Measurements from ENCODE around the gene WIPF3. TPM values are rescaled to one million over a fixed set of nuclear protein-coding genes. Genes with fewer than 3 reads are reported as not detected.

Gene WIPF3
- total and polyA plus RNA-seq, 2 donors from 2014 or later, result 3.8 to 4.5 TPM

DNA sequence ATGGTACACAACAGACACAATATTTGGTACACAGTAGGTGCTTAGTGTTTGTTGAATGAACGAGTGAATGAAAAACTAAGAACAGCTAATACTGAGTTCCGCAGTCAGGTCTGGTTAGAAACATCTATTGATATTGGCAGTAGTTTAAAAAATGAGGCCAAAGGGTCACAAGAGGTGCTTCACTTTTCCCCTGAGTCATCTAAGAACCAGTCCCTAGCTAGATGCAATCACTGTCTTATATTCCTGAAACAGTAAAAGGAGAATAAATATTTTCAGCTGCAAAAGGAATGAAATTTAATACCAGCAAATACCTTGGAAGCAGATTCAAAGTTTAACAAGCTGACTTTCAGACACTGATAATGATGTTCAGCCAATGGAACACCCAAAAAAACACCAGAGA lies 128.8 kb downstream of the WIPF3 start:
- intact Hi-C loops (cut with DNase I), result no loop called here
- Histone ChIP-seq H3K4me1 (ENCODE audit: control insufficient read depth in 2 of 3, insufficient read depth in 2 of 3, low read depth in 1 of 3, low read length in 3 of 3) (no peaks in the 10 kb centered on the region), H3K36me3 (ENCODE audit: control insufficient read depth in 2 of 3, insufficient read depth in 3 of 3, low read length in 3 of 3) (peaks cover 0 to 19% (median 2%) of the 10 kb centered on the region in 3 donors)

GRCh38 chr7:29937132-29937531 lies 130.8 kb downstream of the WIPF3 start:
- H3K4me1 ChIP-seq (ENCODE audit: control insufficient read depth in 2 of 3, insufficient read depth in 2 of 3, low read depth in 1 of 3, low read length in 3 of 3), result no peaks in the 10 kb centered on the region
- no peak overlapping the region for H3K4me3 ChIP-seq (ENCODE audit: low read length in 3 of 3)
- FAIRE-seq, result no peak
- no peak overlapping the region for H3K9ac ChIP-seq (ENCODE audit: low read length in 3 of 3)
- intact Hi-C loops (cut with DNase I), result no loop called here
- peaks cover 0 to 19% (median 2%) of the 10 kb centered on the region in 3 donors for H3K36me3 ChIP-seq (ENCODE audit: control insufficient read depth in 2 of 3, insufficient read depth in 3 of 3, low read length in 3 of 3)
- H3K9me3 ChIP-seq (ENCODE audit: control insufficient read depth in 2 of 3, insufficient read depth in 1 of 3, low read length in 3 of 3), result no peaks in the 10 kb centered on the region
- no peak for TF ChIP-seq CTCF (IDR thresholded peaks at IDR 0.05; ENCODE audit: borderline replicate concordance, extremely low read depth, insufficient read depth)
- H3K27ac ChIP-seq (ENCODE audit: low read depth in 2 of 2, low read length in 2 of 2), result no peak overlapping the region
- no peak for DNase-seq
- H3K27me3 ChIP-seq (ENCODE audit: control insufficient read depth, insufficient read depth, low read length), result no peaks in the 10 kb centered on the region

More for the DNA sequence above, 128.8 kb downstream of the WIPF3 start:
- Histone ChIP-seq H3K9ac (ENCODE audit: low read length in 3 of 3) (no peak overlapping the region), H3K4me3 (ENCODE audit: low read length in 3 of 3) (no peak overlapping the region), H3K27ac (ENCODE audit: low read depth in 2 of 2, low read length in 2 of 2) (no peak overlapping the region), H3K9me3 (ENCODE audit: control insufficient read depth in 2 of 3, insufficient read depth in 1 of 3, low read length in 3 of 3) (no peaks in the 10 kb centered on the region), H3K27me3 (ENCODE audit: control insufficient read depth, insufficient read depth, low read length) (no peaks in the 10 kb centered on the region)
- FAIRE-seq, result no peak
- no peak for DNase-seq
- no peak for TF ChIP-seq CTCF (IDR thresholded peaks at IDR 0.05; ENCODE audit: borderline replicate concordance, extremely low read depth, insufficient read depth)

DNA sequence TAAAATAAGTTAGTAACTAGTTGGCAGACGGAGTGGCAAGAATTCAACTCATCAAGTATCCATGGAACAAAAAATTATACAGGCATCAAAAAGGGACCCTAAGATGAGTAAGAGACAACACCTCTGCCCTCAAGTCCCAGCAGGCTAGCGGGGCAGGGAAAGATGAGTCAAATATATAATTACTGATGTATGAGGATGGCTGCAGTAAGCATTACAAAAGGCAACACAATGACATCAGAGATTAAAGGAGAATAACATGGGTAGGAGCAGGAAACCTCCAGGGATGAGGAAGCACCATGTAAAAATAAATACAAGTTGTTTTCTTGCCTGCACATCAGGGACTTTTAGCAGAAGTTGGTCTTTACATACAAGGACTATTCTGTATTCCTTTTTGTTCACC lies 133.9 kb downstream of the WIPF3 start:
- no peaks in the 10 kb centered on the region for H3K4me1 ChIP-seq (ENCODE audit: control insufficient read depth in 2 of 3, insufficient read depth in 2 of 3, low read depth in 1 of 3, low read length in 3 of 3)
- H3K27ac ChIP-seq (ENCODE audit: low read depth in 2 of 2, low read length in 2 of 2), result no peak overlapping the region
- no peaks in the 10 kb centered on the region for H3K27me3 ChIP-seq (ENCODE audit: control insufficient read depth, insufficient read depth, low read length)
- H3K9ac ChIP-seq (ENCODE audit: low read length in 3 of 3), result no peak overlapping the region
- H3K4me3 ChIP-seq (ENCODE audit: low read length in 3 of 3), result no peak overlapping the region
- H3K9me3 ChIP-seq (ENCODE audit: control insufficient read depth in 2 of 3, insufficient read depth in 1 of 3, low read length in 3 of 3), result no peaks in the 10 kb centered on the region
- DNase-seq, result no peak
- TF ChIP-seq CTCF (IDR thresholded peaks at IDR 0.05; ENCODE audit: borderline replicate concordance, extremely low read depth, insufficient read depth), result no peak
- intact Hi-C loops (cut with DNase I), result no loop called here
- FAIRE-seq, result no peak
- H3K36me3 ChIP-seq (ENCODE audit: control insufficient read depth in 2 of 3, insufficient read depth in 3 of 3, low read length in 3 of 3), result peaks cover 4 to 19% (median 9%) of the 10 kb centered on the region in 3 donors

DNA sequence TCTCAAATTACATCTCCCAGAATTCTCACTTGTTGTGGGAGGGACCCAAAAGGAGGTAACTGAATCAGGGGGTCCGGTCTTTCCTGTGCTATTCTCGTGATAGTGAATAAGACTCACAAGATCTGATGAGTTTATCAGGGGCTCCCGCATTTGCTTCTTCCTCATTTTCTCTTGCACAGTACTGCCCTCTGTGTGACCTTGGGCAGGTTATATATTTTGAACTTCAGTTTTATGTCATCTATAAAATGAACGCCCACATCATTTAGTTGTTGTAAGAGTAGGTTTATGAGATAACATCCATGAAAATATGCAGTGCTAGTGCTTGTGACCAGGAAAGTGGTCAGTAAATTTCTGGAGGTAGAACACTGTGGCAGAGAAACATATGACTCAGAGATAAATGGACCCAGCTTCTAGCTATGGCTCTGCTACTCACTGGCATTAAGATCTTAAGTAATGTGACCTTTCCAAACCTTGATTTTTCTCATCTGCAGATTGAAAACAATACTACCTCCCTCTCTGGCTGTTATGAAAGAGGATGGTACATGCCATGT lies 139.0 kb downstream of the WIPF3 start:
- Histone ChIP-seq H3K27me3 (ENCODE audit: control insufficient read depth, insufficient read depth, low read length) (no peaks in the 10 kb centered on the region), H3K9ac (ENCODE audit: low read length in 3 of 3) (no peak overlapping the region), H3K27ac (ENCODE audit: low read depth in 2 of 2, low read length in 2 of 2) (no peak overlapping the region), H3K9me3 (ENCODE audit: control insufficient read depth in 2 of 3, insufficient read depth in 1 of 3, low read length in 3 of 3) (no peaks in the 10 kb centered on the region), H3K4me1 (ENCODE audit: control insufficient read depth in 2 of 3, insufficient read depth in 2 of 3, low read depth in 1 of 3, low read length in 3 of 3) (no peaks in the 10 kb centered on the region), H3K4me3 (ENCODE audit: low read length in 3 of 3) (no peak overlapping the region), H3K36me3 (ENCODE audit: control insufficient read depth in 2 of 3, insufficient read depth in 3 of 3, low read length in 3 of 3) (peaks cover 0 to 9% (median 4%) of the 10 kb centered on the region in 3 donors)
- intact Hi-C loops (cut with DNase I), result no loop called here
- FAIRE-seq (no peak), DNase-seq (no peak)
- no peak for TF ChIP-seq CTCF (IDR thresholded peaks at IDR 0.05; ENCODE audit: borderline replicate concordance, extremely low read depth, insufficient read depth)
